HG03095 (cell line): ENCODE data around the gene PLCD1.
A peak's percentile ranks its signal among the peaks of the same experiment; 100 is the strongest.
"Not testable (repeated sequence)": the region's sequence is repeated elsewhere in the genome, so short reads cannot be mapped to it uniquely, and the experiment has no call there.

Experiments used
- ATAC-seq: cut with Tn5 transposase; IDR thresholded peaks from one replicate; pipeline ENCODE4 v1.9.1; 2021; ENCODE audit warnings: moderate library complexity; ENCODE audit not compliant: unreplicated experiment

The PLCD1 gene

DNA sequence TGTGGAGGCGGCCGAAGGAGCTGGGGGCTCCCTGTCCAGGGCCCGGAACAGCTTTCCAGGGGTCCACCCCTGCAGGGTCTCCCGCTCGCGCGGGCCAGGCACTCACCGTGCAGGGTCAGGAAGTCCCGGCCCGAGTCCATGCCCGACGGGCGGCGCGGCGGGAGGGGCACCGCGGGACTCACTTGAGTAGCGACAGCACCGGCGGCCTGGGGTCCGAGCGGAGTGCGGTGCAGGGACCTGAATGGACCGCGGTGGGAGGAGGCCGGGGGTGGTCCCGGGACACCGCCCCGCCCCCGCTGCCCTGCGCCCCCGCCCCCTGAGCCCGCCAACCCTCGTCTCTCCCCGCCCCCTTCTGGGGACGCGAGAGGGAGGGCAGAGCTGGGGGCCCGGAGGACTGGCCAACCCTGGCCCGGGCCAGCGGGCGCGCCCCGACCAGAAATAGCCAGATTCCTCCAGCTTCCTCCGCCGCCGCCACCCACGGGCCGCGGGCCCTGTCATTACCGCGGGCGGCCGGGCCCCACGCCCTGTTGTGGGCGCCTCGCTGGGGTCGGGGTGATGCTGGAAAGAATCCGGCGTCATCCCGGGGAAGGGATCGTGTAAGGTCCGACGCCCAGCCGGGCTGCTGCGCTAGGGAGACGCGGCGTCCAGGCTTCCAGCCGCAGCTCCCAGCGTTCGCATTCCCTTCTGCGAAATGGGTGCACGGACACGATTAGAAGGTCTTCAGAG, at the start of gene PLCD1:
Gene PLCD1, minus strand, starts transcription at position 243 of the 726 bp plus-strand sequence. Its CDS starts 103 bp downstream, at position 140.
- ATAC-seq, result no peak

DNA sequence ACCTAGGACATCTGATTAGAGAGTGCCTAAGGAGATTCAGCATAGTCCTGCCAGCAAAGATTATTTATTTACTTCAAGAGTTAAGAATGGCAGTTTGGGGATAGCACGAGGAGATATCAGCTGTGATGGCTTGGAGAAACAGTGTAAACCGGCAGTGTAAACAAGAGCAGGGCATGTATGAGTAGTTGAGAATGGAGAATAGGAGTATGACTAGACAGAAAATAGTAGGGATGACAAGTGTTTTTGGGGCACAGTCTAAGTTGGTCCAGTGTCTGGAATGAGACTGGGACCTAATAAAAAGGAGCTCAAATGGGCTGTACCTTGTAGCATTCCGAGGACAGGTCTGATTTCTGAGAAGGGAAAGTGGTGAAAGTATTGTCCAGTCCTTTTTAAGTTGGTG, 47.6 kb upstream of the PLCD1 start:
- ATAC-seq, result not testable (repeated sequence)

DNA sequence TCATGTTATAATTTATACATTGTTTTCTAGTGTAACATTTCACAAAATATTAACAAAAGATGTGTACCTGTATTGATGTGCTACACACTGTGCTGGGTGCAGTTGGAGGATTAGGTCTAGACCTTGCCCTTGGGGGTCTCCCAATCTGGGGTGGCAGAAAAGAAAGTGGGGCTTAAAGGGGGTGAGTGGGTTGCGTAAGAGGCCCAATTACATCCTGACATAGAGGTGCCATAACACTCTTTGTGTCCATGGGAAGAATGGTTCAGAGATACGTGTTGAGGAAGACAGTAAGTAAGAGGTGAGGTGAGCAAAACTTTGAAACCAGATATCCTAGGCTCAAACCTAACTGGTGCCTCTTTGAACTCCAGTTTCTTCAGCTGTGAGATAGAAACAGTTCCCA, 40.6 kb upstream of the PLCD1 start:
- no peak for ATAC-seq

DNA sequence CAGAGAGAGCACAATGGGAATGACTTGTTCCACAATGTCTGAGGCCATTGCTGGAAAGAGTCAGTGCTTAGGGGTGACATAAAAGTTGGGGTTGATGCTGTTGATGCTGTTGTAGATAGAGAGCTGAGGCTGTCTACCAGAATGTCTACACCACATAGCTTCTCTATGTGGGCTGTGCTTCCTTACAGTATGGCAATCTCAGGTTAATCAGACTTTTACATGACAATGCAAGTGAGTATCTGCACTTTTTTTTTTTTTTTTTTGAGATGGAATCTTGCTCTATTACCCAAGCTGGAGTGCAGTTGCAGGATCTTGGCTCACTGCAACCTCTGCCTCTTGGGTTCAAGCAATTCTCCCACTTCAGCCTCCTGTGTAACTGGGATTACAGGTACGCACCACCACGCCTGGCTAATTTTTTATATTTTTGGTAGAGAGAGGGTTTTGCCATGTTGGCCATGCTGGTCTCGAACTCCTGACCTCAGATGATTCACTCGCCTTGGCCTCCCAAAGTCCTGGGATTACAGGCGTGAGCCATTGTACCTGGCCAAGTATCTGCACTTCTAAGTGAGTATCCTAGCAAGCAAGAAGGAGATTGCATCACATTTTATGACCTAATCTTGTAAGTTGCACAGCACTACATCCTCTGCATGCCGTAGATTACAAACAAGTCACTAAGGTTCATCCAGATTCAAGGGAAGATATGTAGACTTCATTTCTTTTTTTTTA, 38.2 kb upstream of the PLCD1 start:
- ATAC-seq, result no peak

DNA sequence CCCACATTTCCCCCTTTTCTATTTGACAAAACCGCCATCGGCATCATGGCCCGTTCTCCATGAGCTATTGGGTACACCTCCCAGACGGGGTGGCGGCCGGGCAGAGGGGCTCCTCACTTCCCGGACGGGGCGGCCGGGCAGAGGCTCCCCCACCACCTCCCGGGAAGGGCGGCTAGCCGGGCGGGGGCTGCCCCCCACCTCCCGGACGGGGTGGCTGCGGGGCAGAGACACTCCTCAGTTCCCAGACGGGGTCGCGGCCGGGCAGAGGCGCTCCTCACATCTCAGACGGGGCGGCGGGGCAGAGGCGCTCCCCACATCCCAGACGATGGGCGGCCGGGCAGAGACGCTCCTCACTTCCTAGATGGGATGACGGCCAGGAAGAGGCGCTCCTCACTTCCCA, 35.0 kb upstream of the PLCD1 start:
- not testable (repeated sequence) for ATAC-seq

DNA sequence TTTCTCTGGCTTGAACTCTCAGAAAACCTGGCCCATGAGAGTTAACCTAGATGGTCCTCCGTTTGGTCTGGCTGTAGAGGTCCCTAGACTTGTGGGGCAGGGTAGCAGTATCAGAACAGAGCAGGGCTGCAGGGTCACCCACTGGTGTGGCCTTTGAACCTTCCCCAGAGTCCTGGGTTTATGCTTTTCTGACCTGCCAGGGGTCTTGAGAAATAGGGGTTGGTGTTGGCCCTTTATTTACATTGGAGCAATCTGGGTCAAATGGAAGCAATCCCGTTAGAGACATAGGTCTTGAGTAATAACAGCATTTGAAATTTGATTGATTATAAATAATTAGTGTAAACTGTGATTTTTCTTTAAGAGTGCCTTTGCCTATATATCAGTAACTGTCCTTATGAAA, 33.4 kb upstream of the PLCD1 start:
- ATAC-seq, result no peak

DNA sequence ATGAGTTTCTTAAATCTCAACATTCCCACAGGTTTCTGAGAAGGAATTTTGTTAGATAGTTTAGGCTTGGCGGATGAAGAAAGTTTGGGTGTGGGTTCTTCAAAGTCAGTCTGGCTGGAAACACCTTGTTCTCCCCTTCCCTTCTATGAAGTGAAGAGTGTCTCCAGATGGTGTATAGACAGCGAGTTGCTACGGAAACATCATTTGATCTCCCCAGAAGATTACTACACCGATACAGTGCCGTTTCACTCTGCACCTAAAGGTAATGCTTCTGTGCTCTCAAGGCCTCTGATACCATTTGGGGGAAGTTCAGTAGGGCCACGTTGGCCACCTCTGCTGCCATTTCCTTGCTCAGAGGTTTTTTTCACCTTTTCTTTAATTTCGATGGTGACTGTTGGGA, 30.1 kb upstream of the PLCD1 start:
- no peak for ATAC-seq

DNA sequence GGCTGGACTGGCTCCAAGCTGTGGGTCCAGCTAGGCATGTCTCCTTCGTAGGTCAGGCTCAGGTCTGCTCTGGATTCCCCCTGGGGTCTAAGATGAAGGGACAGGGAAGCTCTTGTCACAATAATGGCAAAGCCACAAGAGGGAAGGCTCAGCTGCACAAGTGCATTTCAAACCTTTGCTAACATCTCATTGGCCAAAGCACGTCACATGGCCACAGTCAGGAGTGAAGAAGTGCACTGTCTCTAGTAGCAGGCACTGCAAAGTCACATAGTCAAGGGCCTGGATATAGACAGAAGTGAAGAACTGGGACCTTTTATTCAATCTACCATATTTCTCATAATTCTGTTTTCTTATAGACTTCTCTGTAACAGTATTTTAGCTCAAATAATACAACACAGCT, 29.7 kb upstream of the PLCD1 start:
- no peak for ATAC-seq

DNA sequence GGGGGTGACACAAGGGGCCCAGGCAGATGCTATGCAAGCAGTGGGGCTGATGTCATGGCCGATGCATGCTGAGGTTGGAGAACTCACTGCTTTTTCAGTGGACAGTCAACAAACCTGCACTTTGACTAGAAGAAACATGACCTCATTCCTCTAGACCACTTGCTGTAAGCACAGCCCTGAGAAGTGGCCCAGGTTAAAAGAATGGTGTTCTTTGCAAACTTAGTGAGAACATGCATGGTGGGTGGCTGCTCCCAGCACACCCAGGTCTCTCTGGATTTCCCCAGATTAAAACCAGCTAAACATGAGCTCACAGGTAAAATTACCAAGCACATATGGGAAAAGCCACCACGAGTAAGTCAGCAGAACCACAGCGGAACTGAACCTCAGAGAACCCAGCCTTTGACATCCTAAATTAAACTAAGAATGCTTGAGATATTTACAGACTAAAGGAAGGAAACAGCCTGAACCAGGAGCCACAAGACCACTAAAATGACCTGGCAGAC, 25.1 kb upstream of the PLCD1 start:
- no peak for ATAC-seq

DNA sequence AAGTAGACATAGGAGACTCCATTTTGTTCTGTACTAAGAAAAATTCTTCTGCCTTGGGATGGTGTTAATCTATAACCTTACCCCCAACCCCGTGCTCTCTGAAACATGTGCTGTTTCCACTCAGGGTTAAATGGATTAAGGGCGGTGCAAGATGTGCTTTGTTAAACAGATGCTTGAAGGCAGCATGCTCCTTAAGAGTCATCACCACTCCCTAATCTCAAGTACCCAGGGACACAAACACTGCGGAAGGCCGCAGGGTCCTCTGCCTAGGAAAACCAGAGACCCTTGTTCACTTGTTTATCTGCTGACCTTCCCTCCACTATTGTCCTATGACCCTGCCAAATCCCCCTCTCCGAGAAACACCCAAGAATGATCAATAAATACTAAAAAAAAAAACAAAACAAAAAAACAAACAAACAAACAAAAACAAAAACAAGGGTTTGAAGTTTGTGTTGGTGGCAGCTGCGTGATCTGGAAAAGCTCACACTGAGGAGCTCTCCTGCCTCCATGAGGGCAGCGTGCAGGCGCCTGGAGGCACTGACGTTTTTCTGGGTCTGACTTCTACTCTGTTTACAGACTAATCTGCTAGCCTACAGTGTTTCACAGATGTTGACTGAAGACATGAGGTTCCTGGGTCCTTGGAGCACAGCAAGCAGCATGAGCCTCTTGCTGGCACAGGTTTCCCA, 24.5 kb upstream of the PLCD1 start:
- not testable (repeated sequence) for ATAC-seq

DNA sequence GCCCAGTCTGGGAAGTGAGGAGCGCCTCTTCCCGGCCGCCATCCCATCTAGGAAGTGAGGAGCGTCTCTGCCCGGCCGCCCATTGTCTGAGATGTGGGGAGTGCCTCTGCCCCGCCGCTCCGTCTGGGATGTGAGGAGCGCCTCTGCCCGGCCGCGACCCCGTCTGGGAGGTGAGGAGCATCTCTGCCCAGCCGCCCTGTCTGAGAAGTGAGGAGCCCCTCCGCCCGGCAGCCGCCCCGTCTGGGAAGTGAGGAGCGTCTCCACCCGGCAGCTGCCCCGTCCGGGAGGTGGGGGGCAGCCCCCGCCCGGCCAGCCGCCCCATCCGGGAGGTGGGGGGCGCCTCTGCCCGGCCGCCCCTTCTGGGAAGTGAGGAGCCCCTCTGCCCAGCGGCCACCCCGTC, 23.8 kb upstream of the PLCD1 start:
- ATAC-seq, result not testable (repeated sequence)

DNA sequence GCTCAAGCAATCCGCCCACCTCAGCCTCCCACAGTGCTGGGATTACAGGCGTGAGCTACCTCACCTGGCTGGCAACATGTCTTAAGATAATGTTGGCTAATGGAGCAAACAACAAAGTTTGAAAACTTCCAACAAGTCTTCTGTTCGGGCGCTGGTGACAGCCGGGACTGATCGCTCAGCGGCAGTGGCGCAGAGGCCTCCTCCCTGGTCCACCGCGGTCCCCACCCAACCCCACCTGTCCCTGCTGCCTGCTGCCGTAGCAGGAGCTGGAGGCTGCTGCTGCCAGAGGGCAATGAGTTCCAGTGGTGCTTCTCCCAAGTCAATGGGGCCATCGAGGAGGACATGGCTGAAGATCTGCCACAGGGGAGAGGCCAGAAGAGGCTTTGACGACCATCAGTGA, 21.7 kb upstream of the PLCD1 start:
- ATAC-seq, result no peak

DNA sequence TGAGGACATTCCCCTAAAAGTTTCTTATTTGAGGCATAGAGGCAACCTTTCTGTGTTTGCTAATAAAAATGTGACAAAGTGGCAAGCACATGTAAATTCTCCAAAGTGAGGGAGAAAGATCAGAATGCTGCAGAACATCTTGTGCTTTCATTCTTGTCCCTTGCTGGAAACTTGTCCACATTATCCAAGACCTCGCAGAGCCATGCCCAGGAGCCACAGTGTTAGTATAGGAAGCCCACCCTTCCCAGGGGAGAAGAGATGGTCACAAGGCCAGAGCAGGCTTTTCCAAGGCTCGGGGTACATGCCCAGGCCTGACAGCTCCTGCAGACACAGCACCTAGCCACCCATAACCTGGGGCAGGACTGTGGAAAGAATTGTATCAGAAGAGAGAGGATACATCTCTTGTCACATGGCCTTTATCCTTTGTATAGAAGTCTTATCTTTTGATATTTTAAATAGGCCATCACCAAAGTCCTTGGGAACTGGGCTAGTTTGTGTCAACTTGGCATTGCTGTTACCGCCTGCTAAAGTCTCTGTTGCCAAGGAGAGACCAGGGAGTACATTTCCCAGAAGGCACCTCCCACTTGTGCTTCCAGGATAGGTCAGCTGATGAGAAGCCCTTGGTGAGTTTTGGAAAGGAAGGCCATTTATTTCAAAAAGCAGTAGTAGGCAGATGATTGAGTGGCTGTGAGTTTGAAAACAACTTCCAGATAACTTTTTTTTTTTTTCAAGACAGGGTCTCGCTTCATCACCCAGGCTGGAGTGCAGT, 20.1 kb upstream of the PLCD1 start:
- no peak for ATAC-seq

DNA sequence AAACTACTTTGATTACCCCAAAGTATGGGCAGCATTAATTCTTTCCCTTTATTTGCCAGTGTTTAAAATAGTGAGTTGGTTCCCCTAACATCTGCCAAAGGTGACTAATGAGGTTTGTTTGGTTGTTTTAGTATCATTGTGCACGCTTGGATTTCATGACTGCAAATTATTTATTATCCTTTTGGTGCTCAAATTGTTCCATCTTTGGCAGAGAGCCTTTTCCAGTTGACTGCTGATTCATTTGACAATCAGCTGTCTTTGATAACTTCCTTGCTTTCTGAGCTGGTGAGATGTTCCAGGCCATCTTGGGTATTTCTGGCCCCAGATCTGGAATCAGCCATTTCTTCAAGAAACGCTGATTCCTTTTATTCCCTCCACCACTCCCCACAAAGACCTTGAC, 18.5 kb upstream of the PLCD1 start:
- no peak for ATAC-seq

DNA sequence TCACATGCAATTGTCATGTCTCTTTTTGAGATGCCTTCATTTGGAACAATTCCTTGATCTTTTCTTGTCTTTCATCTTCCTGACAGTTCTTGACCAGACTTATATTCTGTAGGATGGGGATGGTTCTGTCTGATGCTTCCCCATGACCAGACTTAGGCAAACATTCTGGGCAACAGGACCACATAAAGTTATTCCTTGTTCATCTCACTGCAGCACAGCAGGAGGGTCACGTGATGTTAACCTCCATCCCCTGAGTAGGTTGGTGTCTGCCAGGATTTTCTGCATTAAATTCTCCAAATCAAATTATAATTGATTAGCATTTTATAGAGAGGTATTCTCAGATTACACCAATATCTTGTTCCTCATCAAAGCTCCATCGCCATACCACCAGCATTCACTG, 17.4 kb upstream of the PLCD1 start:
- ATAC-seq, result no peak

DNA sequence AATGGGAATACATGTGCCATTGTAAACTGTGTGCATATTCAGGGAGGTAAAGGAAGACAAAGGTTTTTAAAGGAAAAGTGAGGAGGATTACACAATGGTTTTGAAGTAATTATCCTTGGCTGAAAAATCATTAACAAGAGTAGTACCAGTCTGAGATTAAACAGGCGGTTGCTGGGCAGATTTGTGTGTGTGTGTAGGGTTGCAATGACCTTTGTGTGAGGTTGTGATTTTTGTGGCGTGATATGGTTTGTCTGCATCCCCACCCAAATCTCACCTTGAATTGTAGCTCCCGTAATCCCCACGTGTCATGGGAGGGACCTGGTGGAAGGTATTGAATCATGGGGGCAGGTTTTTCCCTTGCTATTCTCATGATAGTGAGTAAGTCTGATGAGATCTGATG, 16.6 kb upstream of the PLCD1 start:
- no peak for ATAC-seq

DNA sequence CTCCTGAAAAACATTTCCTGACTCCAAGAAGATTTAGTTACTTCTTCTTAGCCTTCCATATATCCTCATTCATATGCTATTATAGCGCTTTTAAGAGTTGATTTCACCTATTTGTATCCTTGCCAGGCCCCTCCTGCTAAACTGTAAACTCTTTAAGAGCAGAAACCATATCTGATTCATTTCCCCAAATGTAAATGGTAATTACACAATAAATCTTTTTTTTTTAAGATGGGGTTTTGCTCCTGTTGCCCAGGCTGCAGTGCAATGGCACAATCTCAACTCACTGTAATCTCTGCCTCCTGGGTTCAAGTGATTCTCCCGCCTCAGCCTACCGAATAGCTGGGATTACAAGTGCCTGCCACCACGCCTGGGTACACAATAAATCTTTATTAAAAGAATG, 14.0 kb upstream of the PLCD1 start:
- ATAC-seq, result no peak

DNA sequence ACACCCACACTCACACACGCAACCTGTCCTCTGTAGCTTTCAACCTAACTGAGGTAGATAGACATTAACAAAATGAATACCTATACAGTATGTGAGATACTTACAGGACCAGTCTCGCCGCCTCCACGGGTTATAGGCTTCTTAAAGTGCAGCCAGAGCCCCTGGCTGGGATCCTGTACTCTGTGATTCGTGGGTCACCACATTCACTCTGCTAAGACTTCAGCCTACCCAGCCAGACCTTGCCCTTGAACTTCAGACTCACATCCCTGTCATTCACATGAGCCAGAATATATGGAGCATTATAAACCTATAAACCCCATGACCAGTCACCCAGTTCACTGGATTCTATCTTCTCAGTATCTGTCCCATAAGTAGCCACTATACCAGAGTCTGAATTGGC, 11.0 kb upstream of the PLCD1 start:
- no peak for ATAC-seq

DNA sequence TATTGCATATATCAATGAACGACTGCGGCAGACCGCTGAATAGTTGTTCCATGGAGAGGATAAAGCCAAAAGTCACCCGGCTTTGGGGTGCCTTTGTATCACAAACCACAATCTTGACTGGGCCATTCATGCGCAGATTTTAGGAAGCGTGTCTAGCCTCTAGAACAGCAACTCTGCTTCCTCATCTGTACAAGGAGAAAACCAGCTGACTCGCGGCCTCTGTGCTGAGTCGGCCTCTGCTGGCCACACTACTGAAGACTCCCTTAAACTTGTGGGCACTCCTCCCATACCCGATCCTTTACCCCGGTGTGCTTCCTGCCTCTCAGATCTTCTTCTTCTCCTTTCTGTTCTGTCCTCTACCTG, 10.4 kb upstream of the PLCD1 start:
- peak; percentile 59 for ATAC-seq

DNA sequence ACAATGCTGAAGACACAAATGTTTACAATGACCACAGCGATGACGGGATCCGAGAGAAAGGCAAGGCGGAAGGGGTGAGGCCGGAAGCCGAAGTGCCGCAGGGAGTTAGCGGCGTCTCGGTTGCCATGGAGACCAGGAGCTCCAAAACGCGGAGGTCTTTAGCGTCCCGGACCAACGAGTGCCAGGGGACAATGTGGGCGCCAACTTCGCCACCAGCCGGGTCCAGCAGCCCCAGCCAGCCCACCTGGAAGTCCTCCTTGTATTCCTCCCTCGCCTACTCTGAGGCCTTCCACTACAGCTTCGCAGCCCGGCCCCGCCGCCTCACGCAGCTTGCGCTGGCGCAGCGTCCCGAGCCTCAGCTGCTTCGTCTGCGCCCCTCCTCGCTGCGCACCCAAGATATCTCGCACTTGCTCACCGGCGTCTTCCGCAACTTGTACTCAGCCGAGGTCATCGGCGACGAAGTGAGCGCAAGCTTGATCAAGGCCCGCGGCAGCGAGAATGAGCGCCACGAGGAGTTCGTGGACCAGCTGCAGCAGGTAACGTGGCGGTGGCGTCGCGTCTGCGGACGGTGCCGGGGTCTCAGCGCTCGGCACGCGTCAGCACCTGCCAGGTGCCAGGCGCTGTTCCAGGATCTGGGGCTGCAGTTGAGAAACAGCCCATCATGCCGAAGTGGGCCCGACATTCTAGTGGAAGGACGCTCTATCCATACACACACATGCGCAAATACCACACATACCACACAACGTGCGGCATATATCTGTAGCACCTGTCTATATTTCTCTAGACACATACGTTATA, 9.9 kb upstream of the PLCD1 start, which contains the start of gene DLEC1:
Gene DLEC1, plus strand, starts transcription at position 108 of the 798 bp plus-strand sequence. Its CDS starts 18 bp downstream, at position 126.
- peak; percentile 88 for ATAC-seq
